ENCODE results near the gene GRAMD4. TPM values are rescaled to one million over a fixed set of nuclear protein-coding genes. Genes with fewer than 3 reads are reported as not detected.

The GRAMD4 gene
- total and polyA plus RNA-seq, 2 experiments from 2014 or later, result 21.8 to 31.0 TPM

DNA sequence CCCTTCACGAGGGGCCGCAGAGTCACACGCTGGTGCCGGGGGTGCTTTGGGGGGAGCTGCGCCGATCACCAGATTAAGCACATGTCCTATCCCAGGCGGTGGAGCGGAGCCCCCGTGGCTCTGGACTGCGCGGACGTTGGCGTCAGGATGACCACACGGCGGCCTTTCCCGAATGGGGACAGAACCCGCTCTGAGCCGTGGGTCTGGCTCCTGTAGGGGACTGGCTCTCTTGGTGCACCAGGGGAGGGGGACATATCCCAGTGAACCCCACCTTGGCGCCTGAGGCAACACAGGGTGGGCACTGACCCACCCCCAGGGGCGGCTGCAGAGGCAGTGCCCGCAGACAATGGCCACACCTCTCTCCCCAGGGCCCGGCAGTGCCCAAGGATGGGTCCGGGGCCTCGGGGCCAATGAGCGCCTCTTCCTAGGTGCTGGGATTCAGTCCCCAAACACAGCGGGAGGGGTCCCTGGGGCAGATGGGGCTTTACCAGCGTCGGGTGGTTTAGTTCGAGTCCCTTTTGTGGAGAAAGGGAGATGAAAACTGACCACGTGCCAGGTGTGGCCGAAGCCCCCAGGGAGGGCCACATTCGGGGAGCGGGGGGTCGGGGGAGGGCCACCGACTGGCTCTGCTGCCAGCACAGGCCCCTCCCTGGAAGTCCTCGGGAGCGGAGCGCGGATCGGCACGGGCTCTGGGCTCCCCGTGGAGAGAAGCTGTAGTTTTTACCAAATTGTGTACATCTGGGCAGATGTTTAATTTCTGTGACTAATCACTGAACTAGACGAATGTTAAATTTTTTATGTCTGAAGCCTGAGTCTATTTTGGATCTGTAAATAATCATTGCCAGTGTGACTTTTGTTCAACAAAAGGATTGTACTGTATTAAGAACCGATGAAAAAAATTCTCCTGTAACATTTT is 58.9 kb downstream of the GRAMD4 start:
- no peaks in the 10 kb centered on the region for H3K9me3 ChIP-seq (ENCODE audit: low read depth)
- no peak overlapping the region for H3K4me2 ChIP-seq
- no peak for DNase-seq (ENCODE audit: low spot score)
- WGBS (ENCODE audit: low lambda C conversion rate, missing lambda C conversion rate), result 92% methylated on average over 44 of the region's 44 CpGs
- no peaks in the 10 kb centered on the region for H3K79me2 ChIP-seq
- H3K4me3 ChIP-seq, result no peak overlapping the region
- H3K27me3 ChIP-seq, result no peaks in the 10 kb centered on the region
- no peaks in the 10 kb centered on the region for H3K36me3 ChIP-seq (replicated peaks; ENCODE audit: insufficient read depth, low read depth)
- H2AFZ ChIP-seq, result no peak overlapping the region
- no peak overlapping the region for H3K27ac ChIP-seq
- H4K20me1 ChIP-seq (ENCODE audit: insufficient read depth, poor library complexity, severe bottlenecking), result no peaks in the 10 kb centered on the region
- no peaks in the 10 kb centered on the region for H3K4me1 ChIP-seq (ENCODE audit: insufficient read depth)
- TF ChIP-seq, protein P1, sequence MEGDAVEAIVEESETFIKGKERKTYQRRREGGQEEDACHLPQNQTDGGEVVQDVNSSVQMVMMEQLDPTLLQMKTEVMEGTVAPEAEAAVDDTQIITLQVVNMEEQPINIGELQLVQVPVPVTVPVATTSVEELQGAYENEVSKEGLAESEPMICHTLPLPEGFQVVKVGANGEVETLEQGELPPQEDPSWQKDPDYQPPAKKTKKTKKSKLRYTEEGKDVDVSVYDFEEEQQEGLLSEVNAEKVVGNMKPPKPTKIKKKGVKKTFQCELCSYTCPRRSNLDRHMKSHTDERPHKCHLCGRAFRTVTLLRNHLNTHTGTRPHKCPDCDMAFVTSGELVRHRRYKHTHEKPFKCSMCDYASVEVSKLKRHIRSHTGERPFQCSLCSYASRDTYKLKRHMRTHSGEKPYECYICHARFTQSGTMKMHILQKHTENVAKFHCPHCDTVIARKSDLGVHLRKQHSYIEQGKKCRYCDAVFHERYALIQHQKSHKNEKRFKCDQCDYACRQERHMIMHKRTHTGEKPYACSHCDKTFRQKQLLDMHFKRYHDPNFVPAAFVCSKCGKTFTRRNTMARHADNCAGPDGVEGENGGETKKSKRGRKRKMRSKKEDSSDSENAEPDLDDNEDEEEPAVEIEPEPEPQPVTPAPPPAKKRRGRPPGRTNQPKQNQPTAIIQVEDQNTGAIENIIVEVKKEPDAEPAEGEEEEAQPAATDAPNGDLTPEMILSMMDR (IDR thresholded peaks at IDR 0.05; ENCODE audit: poor library complexity), result no peak
- TF ChIP-seq EZH2phosphoT487 (IDR thresholded peaks at IDR 0.05; ENCODE audit: low read depth, severe bottlenecking, unreplicated experiment) (no peak), EZH2 (IDR thresholded peaks at IDR 0.05; ENCODE audit: borderline replicate concordance) (no peak)
- H3K9me2 ChIP-seq (replicated peaks; ENCODE audit: insufficient read depth), result no peaks in the 10 kb centered on the region

DNA sequence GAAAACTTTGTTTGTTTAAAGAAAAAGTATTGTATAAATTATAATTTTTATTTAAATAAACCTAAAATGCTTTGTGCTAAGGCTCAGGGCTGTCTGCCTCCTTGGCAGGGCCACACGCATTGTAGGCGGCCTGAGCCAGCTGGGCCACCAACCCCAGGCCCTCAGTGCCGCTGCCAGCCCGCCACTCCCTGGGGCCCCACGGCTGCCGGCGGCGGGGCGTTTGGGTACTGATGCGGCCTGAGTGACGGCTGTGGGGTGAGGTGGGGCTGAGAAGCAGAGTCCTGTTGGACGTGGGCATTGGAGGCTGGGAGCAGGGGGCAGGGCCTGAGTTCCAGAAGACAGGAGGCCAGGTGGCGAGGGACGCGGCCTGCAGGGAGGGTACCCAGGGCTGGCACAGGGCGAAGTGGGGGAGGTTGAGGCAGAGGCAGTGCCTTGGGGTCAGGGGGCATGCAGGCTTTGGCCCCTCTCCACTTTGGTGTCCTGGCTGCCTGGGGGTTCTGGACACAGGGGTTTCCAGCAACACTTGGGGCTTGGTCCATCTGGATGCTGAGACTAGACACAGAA is 59.6 kb downstream of the GRAMD4 start:
- Histone ChIP-seq H3K27ac (no peak overlapping the region), H3K9me3 (ENCODE audit: low read depth) (no peaks in the 10 kb centered on the region), H2AFZ (no peak overlapping the region), H3K4me3 (no peak overlapping the region), H3K4me1 (ENCODE audit: insufficient read depth) (no peaks in the 10 kb centered on the region), H3K36me3 (replicated peaks; ENCODE audit: insufficient read depth, low read depth) (no peaks in the 10 kb centered on the region), H3K27me3 (no peaks in the 10 kb centered on the region), H3K4me2 (no peak overlapping the region), H3K9me2 (replicated peaks; ENCODE audit: insufficient read depth) (no peaks in the 10 kb centered on the region), H3K79me2 (no peaks in the 10 kb centered on the region), H4K20me1 (ENCODE audit: insufficient read depth, poor library complexity, severe bottlenecking) (no peaks in the 10 kb centered on the region)
- WGBS (ENCODE audit: low lambda C conversion rate, missing lambda C conversion rate), result 91% methylated on average over 14 of the region's 16 CpGs
- DNase-seq (ENCODE audit: low spot score), result no peak
- TF ChIP-seq, protein P1 (IDR thresholded peaks at IDR 0.05; ENCODE audit: poor library complexity), result no peak
- TF ChIP-seq EZH2phosphoT487 (IDR thresholded peaks at IDR 0.05; ENCODE audit: low read depth, severe bottlenecking, unreplicated experiment) (no peak), EZH2 (IDR thresholded peaks at IDR 0.05; ENCODE audit: borderline replicate concordance) (no peak)

DNA sequence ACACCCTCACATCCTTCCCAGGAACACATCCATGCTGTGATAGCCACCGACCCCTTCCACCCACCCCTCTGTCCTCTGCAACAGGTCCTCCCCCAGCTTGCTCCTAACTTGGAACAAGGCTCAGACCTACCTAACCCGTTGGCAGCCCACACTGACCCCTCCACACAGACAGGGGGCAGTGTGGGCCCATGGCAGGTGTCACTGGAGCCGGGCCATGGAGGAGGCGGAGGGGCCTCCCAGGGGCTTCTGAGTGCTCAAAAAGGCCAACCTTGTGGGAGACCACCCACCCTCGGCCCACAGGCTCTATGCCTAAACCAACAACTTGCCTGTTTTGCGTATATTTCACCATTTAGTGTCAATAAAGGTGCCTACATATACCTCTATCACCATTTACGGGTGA is 60.8 kb downstream of the GRAMD4 start:
- Histone ChIP-seq H4K20me1 (ENCODE audit: insufficient read depth, poor library complexity, severe bottlenecking) (no peaks in the 10 kb centered on the region), H3K9me3 (ENCODE audit: low read depth) (no peaks in the 10 kb centered on the region), H3K27ac (no peak overlapping the region), H3K79me2 (no peaks in the 10 kb centered on the region), H3K4me3 (no peak overlapping the region), H3K27me3 (no peaks in the 10 kb centered on the region), H2AFZ (no peak overlapping the region), H3K9me2 (replicated peaks; ENCODE audit: insufficient read depth) (no peaks in the 10 kb centered on the region), H3K36me3 (replicated peaks; ENCODE audit: insufficient read depth, low read depth) (no peaks in the 10 kb centered on the region), H3K4me1 (ENCODE audit: insufficient read depth) (no peaks in the 10 kb centered on the region), H3K4me2 (no peak overlapping the region)
- TF ChIP-seq EZH2 (IDR thresholded peaks at IDR 0.05; ENCODE audit: borderline replicate concordance), result no peak
- TF ChIP-seq EZH2phosphoT487 (IDR thresholded peaks at IDR 0.05; ENCODE audit: low read depth, severe bottlenecking, unreplicated experiment), result no peak
- DNase-seq (ENCODE audit: low spot score), result no peak
- WGBS (ENCODE audit: low lambda C conversion rate, missing lambda C conversion rate), result 92% methylated on average over 7 of the region's 7 CpGs
